H1 (cell line): Measurements from ENCODE around the gene CD44. TPM values are rescaled to one million over a fixed set of nuclear protein-coding genes. Genes with fewer than 3 reads are reported as not detected.

Experiments used
- CTCF ChIA-PET: fragments of 300-600 bp; sonication (Branson Sonifier 250); formaldehyde crosslinking; loops from one replicate; lab custom pipeline; 2021; ENCODE audit not compliant: partially characterized antibody; lab: Charles Lee
- POLR2A ChIA-PET: fragments of 300-600 bp; sonication (Branson Sonifier 250); formaldehyde crosslinking; loops from one replicate; lab custom pipeline; 2021; ENCODE audit warnings: inconsistent platforms; ENCODE audit not compliant: partially characterized antibody; lab: Charles Lee
- DNase-seq, 2 experiments: peaks; one replicate each; pipeline versions ENCODE4 v3.0.0 to v3.0.0-alpha.2; 2010 to 2022; ENCODE audit warnings: low spot score in 2 of 2, low read depth in 1 of 2, mixed read lengths in 1 of 2
- FAIRE-seq: peaks from 2 replicates; lab custom pipeline; 2011; peaks lifted over from hg19 to GRCh38; lab: Jason Lieb, UNC
- H2AFZ ChIP-seq: 2 replicates; pipeline ENCODE4 v1.8.1; 2012; ENCODE audit warnings: low read length, inconsistent platforms
- H2AK5ac ChIP-seq: 2 replicates; pipeline ENCODE4 v1.6.1; 2013; ENCODE audit warnings: low read depth, low read length
- H2BK120ac ChIP-seq: replicated peaks from 2 replicates; pipeline ENCODE3; 2013; ENCODE audit warnings: low read depth, low read length, inconsistent platforms
- H2BK12ac ChIP-seq: 2 replicates; pipeline ENCODE4 v1.6.1; 2013; ENCODE audit warnings: low read depth, low read length
- H2BK15ac ChIP-seq: 2 replicates; pipeline ENCODE4 v1.6.1; 2013; ENCODE audit warnings: low read length
- H2BK20ac ChIP-seq: 2 replicates; pipeline ENCODE4 v1.6.1; 2013; ENCODE audit warnings: low read length
- H2BK5ac ChIP-seq: 2 replicates; pipeline ENCODE4 v1.6.1; 2013; ENCODE audit warnings: low read depth, low read length
- H3K14ac ChIP-seq: 2 replicates; pipeline ENCODE4 v1.6.1; 2013; ENCODE audit warnings: inconsistent platforms; ENCODE audit not compliant: insufficient read length
- H3K18ac ChIP-seq: 2 replicates; pipeline ENCODE4 v1.6.1; 2013; ENCODE audit warnings: low read length; ENCODE audit errors: extremely low read depth
- H3K23ac ChIP-seq: 2 replicates; pipeline ENCODE4 v1.6.1; 2013; ENCODE audit warnings: inconsistent platforms; ENCODE audit not compliant: insufficient read length
- H3K23me2 ChIP-seq: 2 replicates; pipeline ENCODE4 v1.6.1; 2013; ENCODE audit warnings: low read depth, low read length
- H3K27ac ChIP-seq: 2 replicates; pipeline ENCODE4 v1.6.1; 2011; ENCODE audit warnings: low read depth, low read length, inconsistent platforms
- H3K27me3 ChIP-seq, 4 experiments: replicated peaks in 1 of 4; 1 replicate in 1 of 4; 2 replicates in 3 of 4; pipeline versions ENCODE4 v1.6.1 to v1.8.1; 2011 to 2013; ENCODE audit warnings: low read length in 3 of 4, mild to moderate bottlenecking in 3 of 4, inconsistent platforms in 2 of 4, mixed read lengths in 2 of 4, moderate library complexity in 1 of 4; ENCODE audit not compliant: control insufficient read depth in 3 of 4, insufficient read depth in 3 of 4; ENCODE audit errors: extremely low read depth in 1 of 4
- H3K36me3 ChIP-seq, 4 experiments: 2 replicates each; pipeline versions ENCODE4 v1.6.1 to v1.8.1; 2011 to 2013; ENCODE audit warnings: mild to moderate bottlenecking in 4 of 4, low read length in 3 of 4, moderate library complexity in 2 of 4, control low read depth in 1 of 4, inconsistent platforms in 1 of 4; ENCODE audit not compliant: insufficient read depth in 4 of 4, control insufficient read depth in 2 of 4
- H3K4ac ChIP-seq: replicated peaks from 2 replicates; pipeline ENCODE3; 2013; ENCODE audit warnings: low read length, low read depth, mixed read lengths, inconsistent platforms; ENCODE audit not compliant: insufficient read length
- H3K4me1 ChIP-seq, 4 experiments: replicated peaks in 1 of 4; 1 replicate in 1 of 4; 2 replicates in 3 of 4; pipeline versions ENCODE4 v1.6.1 to v1.8.1; 2011 to 2013; ENCODE audit warnings: low read length in 3 of 4, inconsistent platforms in 2 of 4, mixed read lengths in 1 of 4; ENCODE audit not compliant: insufficient read depth in 4 of 4, control insufficient read depth in 3 of 4
- H3K4me2 ChIP-seq, 2 experiments: 2 replicates each; pipeline versions ENCODE4 v1.6.1 to v1.8.1; 2011 to 2013; ENCODE audit warnings: low read depth in 2 of 2, low read length in 2 of 2, control low read depth in 1 of 2, inconsistent platforms in 1 of 2, mild to moderate bottlenecking in 1 of 2; ENCODE audit not compliant: insufficient read depth in 1 of 2
- H3K4me3 ChIP-seq, 4 experiments: fragments of 200-600, 300-600 bp in 1 of 4; sonication (generic), shearing (Covaris generic), sonication (Bioruptor Twin) in 1 of 4; 2 replicates each; pipeline versions ENCODE4 v1.5.1 to v1.8.1; 2011 to 2016; ENCODE audit warnings: low read length in 4 of 4, low read depth in 3 of 4, control low read depth in 2 of 4, inconsistent platforms in 2 of 4, mild to moderate bottlenecking in 2 of 4, mixed read lengths in 1 of 4, moderate library complexity in 1 of 4; ENCODE audit not compliant: insufficient read depth in 2 of 4; ENCODE audit errors: extremely low read depth in 1 of 4
- H3K56ac ChIP-seq: replicated peaks from 2 replicates; pipeline ENCODE3; 2013; ENCODE audit warnings: low read depth, mild to moderate bottlenecking, mixed read lengths, low read length, inconsistent platforms; ENCODE audit not compliant: insufficient read length
- H3K79me1 ChIP-seq: 2 replicates; pipeline ENCODE4 v1.6.1; 2013; ENCODE audit warnings: low read depth, low read length, control low read depth
- H3K79me2 ChIP-seq, 2 experiments: 2 replicates each; pipeline versions ENCODE4 v1.6.1 to v1.8.1; 2012 to 2013; ENCODE audit warnings: low read length in 2 of 2, mild to moderate bottlenecking in 2 of 2, inconsistent platforms in 1 of 2; ENCODE audit not compliant: insufficient read depth in 2 of 2, control insufficient read depth in 1 of 2
- H3K9ac ChIP-seq, 4 experiments: replicated peaks in 1 of 4; 1 replicate in 1 of 4; 2 replicates in 3 of 4; pipeline versions ENCODE4 v1.6.1 to v1.8.1; 2011 to 2013; ENCODE audit warnings: low read depth in 3 of 4, low read length in 3 of 4, control low read depth in 2 of 4, mild to moderate bottlenecking in 2 of 4, moderate library complexity in 2 of 4, inconsistent platforms in 1 of 4; ENCODE audit errors: extremely low read depth in 1 of 4
- H3K9me3 ChIP-seq, 2 experiments: 2 replicates each; pipeline versions ENCODE4 v1.6.1 to v1.8.1; 2012 to 2013; ENCODE audit warnings: mild to moderate bottlenecking in 2 of 2, moderate library complexity in 2 of 2, control low read depth in 1 of 2, inconsistent platforms in 1 of 2, low read depth in 1 of 2, low read length in 1 of 2, mixed read lengths in 1 of 2; ENCODE audit not compliant: insufficient read depth in 2 of 2
- H4K20me1 ChIP-seq, 2 experiments: replicated peaks in 1 of 2; 2 replicates each; pipeline versions ENCODE3 to v1.8.1; 2011 to 2013; ENCODE audit warnings: inconsistent platforms in 2 of 2, low read length in 2 of 2, mild to moderate bottlenecking in 1 of 2; ENCODE audit not compliant: insufficient read depth in 2 of 2, control insufficient read depth in 1 of 2
- H4K5ac ChIP-seq: 2 replicates; pipeline ENCODE4 v1.6.1; 2013; ENCODE audit warnings: low read length, low read depth, mixed read lengths, inconsistent platforms; ENCODE audit not compliant: insufficient read length
- H4K8ac ChIP-seq: 2 replicates; pipeline ENCODE4 v1.8.0; 2013; ENCODE audit warnings: mild to moderate bottlenecking, moderate library complexity, low read length, inconsistent platforms; ENCODE audit not compliant: insufficient read depth; ENCODE audit errors: extremely low read depth
- H4K91ac ChIP-seq: replicated peaks from 2 replicates; pipeline ENCODE3; 2013; ENCODE audit warnings: low read length, mixed read lengths, inconsistent platforms; ENCODE audit not compliant: insufficient read length
- CHD2 ChIP-seq: IDR thresholded peaks from 2 replicates; pipeline ENCODE4 v1.6.1; 2012; ENCODE audit warnings: low read length, improper control_type of control experiment
- HDAC6 ChIP-seq: IDR thresholded peaks from one replicate; pipeline ENCODE4 v1.7.1; 2012; ENCODE audit warnings: low read depth, mild to moderate bottlenecking, inconsistent platforms, low read length, moderate library complexity
- KDM1A ChIP-seq: fragments of 200-600, 300-600 bp; sonication (generic); IDR thresholded peaks from 2 replicates; pipeline ENCODE4 v1.7.1; 2016; ENCODE audit warnings: mild to moderate bottlenecking, low read length, borderline replicate concordance
- MAFK ChIP-seq: IDR thresholded peaks from 2 replicates; pipeline ENCODE4 v1.6.1; 2012; ENCODE audit warnings: low read depth, mild to moderate bottlenecking, improper control_type of control experiment, low read length
- RAD21 ChIP-seq, 2 experiments: IDR thresholded peaks in 1 of 2; conservative IDR thresholded peaks in 1 of 2; 2 replicates each; pipeline ENCODE4 v1.6.1; 2011; ENCODE audit warnings: low read depth in 2 of 2, low read length in 2 of 2, improper control_type of control experiment in 1 of 2, inconsistent platforms in 1 of 2, mild to moderate bottlenecking in 1 of 2, moderate library complexity in 1 of 2
- USF2 ChIP-seq: IDR thresholded peaks from 2 replicates; pipeline ENCODE4 v1.6.1; 2011; ENCODE audit warnings: low read length, improper control_type of control experiment
- WGBS, 2 experiments: shearing (Covaris generic) in 1 of 2; methylation state at CpG; one replicate each; pipeline versions ENCODE4 v1.1.6 to v1.1.7; 2013 to 2015; ENCODE audit warnings: low lambda C conversion rate in 2 of 2, mixed read lengths in 2 of 2, inconsistent platforms in 1 of 2, low coverage in 1 of 2, missing lambda C conversion rate in 1 of 2; ENCODE audit not compliant: insufficient replicate concordance in 2 of 2, insufficient coverage in 1 of 2, insufficient read length in 1 of 2; ENCODE audit errors: extremely low coverage in 1 of 2, missing lambda C conversion rate in 1 of 2; 5-methylcytosine and 5-hydroxymethylcytosine counted together
- polyA plus RNA-seq, 7 experiments: library from polyadenylated mRNA; depleted of rRNA in 3 of 7; stranded (reverse) in 5 of 7; unstranded in 2 of 7; fragments of >200 nt in 5 of 7; fragments of 200-250 nt in 2 of 7; gene quantifications; 1 replicate in 5 of 7; 2 replicates in 1 of 7; 4 replicates in 1 of 7; pipeline versions ENCODE4 v1.2.1 to v1.2.3, GENCODE V29; 2011 to 2013; ENCODE audit warnings: missing spikeins in 2 of 7, mixed read lengths in 2 of 7
- total RNA-seq: library from RNA; stranded (reverse); fragmentation: NEBNext Ultra II Directional; extraction: Animal tissue kit (Norgen Biotek cat#: 25700); gene quantifications from 2 replicates; pipeline ENCODE4 v1.2.1, GENCODE V29; 2021
- TF ChIP-seq, protein P1 (sequence below), 3 experiments: IDR thresholded peaks; 1 replicate in 2 of 3; 2 replicates in 1 of 3; pipeline versions ENCODE4 v1.5.1 to v1.6.1; 2011; ENCODE audit warnings: low read length in 3 of 3, mild to moderate bottlenecking in 3 of 3, inconsistent platforms in 2 of 3, low read depth in 1 of 3, moderate library complexity in 1 of 3; ENCODE audit not compliant: insufficient read depth in 1 of 3; ENCODE audit errors: control extremely low read depth in 1 of 3

The CD44 gene
- total and polyA plus RNA-seq, 2 of the 8 experiments (the other 6 are each of a cell fraction or from before 2014, with no cell fraction given) = 11.8 to 13.7 TPM

DNA sequence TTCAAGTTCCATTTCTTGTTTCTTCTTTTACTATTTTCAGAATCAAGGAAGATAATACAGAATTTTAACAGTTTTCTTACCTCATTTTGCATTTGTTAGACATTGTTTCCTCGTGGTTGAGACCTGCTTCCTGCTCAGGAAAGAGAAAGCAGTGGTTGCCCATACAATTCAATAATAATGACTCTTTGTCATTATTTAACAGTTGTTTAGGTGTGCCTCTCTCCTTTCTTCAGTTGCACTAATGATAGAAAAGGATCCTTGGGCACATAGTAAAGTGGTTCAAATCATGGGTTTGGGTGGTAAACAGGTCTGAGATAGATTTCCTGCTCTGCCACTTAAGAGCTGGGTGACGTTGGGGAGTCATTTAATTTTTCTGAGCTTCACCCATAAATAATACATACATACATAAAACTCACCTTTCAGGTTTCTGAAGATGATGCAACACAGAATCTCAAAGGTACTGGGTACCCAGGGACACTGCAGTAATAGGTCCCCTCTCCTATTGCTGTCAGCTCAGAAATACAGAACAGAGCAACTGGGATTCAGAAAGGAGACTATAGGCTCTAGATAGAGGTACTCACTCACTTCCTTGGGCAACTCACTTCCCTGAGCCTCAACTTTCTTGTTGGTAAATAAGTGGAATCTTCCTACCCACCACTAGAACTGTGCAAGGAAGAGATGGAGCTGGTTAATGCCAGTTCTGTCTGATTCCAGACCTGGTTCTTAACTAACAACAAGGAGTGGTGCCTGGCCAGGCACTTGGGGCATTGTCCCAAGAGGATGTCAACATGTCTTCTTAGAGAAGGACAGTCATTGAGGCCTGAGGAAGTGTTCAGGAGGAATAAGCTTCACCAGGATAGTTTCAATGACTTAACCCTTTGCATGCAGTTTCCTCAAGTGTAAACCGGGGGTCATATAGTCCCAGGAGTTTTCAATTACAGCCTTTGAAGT is 34.9 kb downstream of the CD44 start:
- Histone ChIP-seq H3K23ac (no peak overlapping the region), H2BK12ac (no peak overlapping the region; the same call in 1 of the 2 replicates), H3K79me1 (no peaks in the 10 kb centered on the region), H3K4ac (no peak overlapping the region), H3K9ac (no peak overlapping the region), H4K20me1 (no peaks in the 10 kb centered on the region), H4K5ac (no peak overlapping the region), H2BK20ac (no peak overlapping the region), H3K36me3 (no peaks in the 10 kb centered on the region), H3K27me3 (no peaks in the 10 kb centered on the region), H3K56ac (no peak overlapping the region), H2BK15ac (peak overlapping the region; percentile 31; the same call in 1 of the 2 replicates), H2AFZ (no peak overlapping the region), H3K18ac (no peak overlapping the region), H3K14ac (no peak overlapping the region), H3K4me1 (peaks cover 0 to 12% (median 6%) of the 10 kb centered on the region in 4 experiments; a peak in 4 of 7 replicates), H2AK5ac (no peak overlapping the region), H2BK120ac (no peak overlapping the region), H3K4me2 (no peak overlapping the region), H3K27ac (no peak overlapping the region), H2BK5ac (no peak overlapping the region), H4K91ac (no peak overlapping the region), H3K4me3 (no peak overlapping the region), H4K8ac (no peak overlapping the region), H3K23me2 (no peaks in the 10 kb centered on the region), H3K9me3 (no peaks in the 10 kb centered on the region), H3K79me2 (no peaks in the 10 kb centered on the region)
- DNase-seq (no peak), FAIRE-seq (no peak)
- POLR2A ChIA-PET = no interaction called here
- CTCF ChIA-PET = interaction anchor here (1.0 to 1.3 kb wide), 3 partner anchors 15 to 34 kb away, joined by 3 to 5 read pairs (median 3); partner anchors contain the start of gene CD44
- WGBS, 2 experiments = 78% methylated on average over 3 of the region's 3 CpGs; no CpG with 5 or more reads in 1 of the 2 experiments
- TF ChIP-seq HDAC6 (no peak), MAFK (no peak), USF2 (no peak), CHD2 (no peak), KDM1A (no peak), RAD21 (IDR thresholded peaks at IDR 0.05 in 1 of 2, conservative IDR thresholded peaks at IDR 0.05 in 1 of 2; ENCODE audit: low read depth in 2 of 2, low read length in 2 of 2) (no peak)
- TF ChIP-seq, protein P1, sequence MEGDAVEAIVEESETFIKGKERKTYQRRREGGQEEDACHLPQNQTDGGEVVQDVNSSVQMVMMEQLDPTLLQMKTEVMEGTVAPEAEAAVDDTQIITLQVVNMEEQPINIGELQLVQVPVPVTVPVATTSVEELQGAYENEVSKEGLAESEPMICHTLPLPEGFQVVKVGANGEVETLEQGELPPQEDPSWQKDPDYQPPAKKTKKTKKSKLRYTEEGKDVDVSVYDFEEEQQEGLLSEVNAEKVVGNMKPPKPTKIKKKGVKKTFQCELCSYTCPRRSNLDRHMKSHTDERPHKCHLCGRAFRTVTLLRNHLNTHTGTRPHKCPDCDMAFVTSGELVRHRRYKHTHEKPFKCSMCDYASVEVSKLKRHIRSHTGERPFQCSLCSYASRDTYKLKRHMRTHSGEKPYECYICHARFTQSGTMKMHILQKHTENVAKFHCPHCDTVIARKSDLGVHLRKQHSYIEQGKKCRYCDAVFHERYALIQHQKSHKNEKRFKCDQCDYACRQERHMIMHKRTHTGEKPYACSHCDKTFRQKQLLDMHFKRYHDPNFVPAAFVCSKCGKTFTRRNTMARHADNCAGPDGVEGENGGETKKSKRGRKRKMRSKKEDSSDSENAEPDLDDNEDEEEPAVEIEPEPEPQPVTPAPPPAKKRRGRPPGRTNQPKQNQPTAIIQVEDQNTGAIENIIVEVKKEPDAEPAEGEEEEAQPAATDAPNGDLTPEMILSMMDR (IDR thresholded peaks at IDR 0.05; ENCODE audit: control extremely low read depth in 1 of 3, insufficient read depth in 1 of 3, low read depth in 1 of 3, low read length in 3 of 3) = no peak
